ENCODE data around the gene ZNF561.

DNA sequence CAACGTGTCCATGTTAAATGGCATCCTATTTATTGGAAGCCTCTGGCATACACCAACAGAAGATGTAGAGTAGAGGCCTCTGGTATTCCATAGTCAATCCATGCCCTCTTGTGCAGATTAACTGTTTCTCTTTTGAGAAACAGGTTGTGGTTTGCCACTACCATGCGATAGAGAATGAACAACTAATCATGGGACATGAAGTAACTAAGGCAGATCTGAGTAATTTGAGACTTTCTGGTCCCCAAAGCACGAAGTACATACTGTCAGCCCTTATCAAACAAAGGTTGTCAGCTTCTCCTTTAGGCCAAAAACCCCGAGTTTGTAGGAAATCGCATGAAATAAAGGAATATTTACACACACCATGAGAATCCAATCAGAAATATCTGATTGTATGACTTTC, 40.3 kb downstream of the ZNF561 start:
- TF ChIP-seq, protein P1, sequence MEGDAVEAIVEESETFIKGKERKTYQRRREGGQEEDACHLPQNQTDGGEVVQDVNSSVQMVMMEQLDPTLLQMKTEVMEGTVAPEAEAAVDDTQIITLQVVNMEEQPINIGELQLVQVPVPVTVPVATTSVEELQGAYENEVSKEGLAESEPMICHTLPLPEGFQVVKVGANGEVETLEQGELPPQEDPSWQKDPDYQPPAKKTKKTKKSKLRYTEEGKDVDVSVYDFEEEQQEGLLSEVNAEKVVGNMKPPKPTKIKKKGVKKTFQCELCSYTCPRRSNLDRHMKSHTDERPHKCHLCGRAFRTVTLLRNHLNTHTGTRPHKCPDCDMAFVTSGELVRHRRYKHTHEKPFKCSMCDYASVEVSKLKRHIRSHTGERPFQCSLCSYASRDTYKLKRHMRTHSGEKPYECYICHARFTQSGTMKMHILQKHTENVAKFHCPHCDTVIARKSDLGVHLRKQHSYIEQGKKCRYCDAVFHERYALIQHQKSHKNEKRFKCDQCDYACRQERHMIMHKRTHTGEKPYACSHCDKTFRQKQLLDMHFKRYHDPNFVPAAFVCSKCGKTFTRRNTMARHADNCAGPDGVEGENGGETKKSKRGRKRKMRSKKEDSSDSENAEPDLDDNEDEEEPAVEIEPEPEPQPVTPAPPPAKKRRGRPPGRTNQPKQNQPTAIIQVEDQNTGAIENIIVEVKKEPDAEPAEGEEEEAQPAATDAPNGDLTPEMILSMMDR (conservative IDR thresholded peaks at IDR 0.05; ENCODE audit: low read length): no peak
- TF ChIP-seq EZH2phosphoT487 (IDR thresholded peaks at IDR 0.05; ENCODE audit: borderline replicate concordance): no peak
